Mesendoderm (in vitro differentiated cells): Measurements from ENCODE around the gene CDK5RAP2.

ENCODE experiments used
- DNase-seq: peaks from one replicate; pipeline ENCODE4 v3.0.0; 2013
- H2AK5ac ChIP-seq: 2 replicates; pipeline ENCODE4 v1.6.1; 2013; ENCODE audit warnings: low read length, inconsistent platforms
- H2BK120ac ChIP-seq: 2 replicates; pipeline ENCODE4 v1.6.1; 2013; ENCODE audit warnings: low read depth, mild to moderate bottlenecking, low read length, moderate library complexity, mixed read lengths
- H2BK15ac ChIP-seq: replicated peaks from 2 replicates; pipeline ENCODE4 v1.6.1; 2013; ENCODE audit warnings: low read depth, mild to moderate bottlenecking, moderate library complexity
- H2BK5ac ChIP-seq: 2 replicates; pipeline ENCODE4 v1.6.1; 2013; ENCODE audit warnings: low read length, inconsistent platforms
- H3K18ac ChIP-seq: 2 replicates; pipeline ENCODE4 v1.6.1; 2013; ENCODE audit warnings: mild to moderate bottlenecking, low read length, mixed read lengths
- H3K23ac ChIP-seq: one replicate; pipeline ENCODE4 v1.6.1; 2013; ENCODE audit warnings: low read length
- H3K27ac ChIP-seq: 2 replicates; pipeline ENCODE4 v1.5.1; 2013; ENCODE audit warnings: low read depth, mild to moderate bottlenecking, inconsistent platforms, low read length, moderate library complexity
- H3K27me3 ChIP-seq: 2 replicates; pipeline ENCODE4 v1.6.1; 2013; ENCODE audit warnings: low read length, control low read depth, mild to moderate bottlenecking, inconsistent platforms; ENCODE audit not compliant: insufficient read depth, poor library complexity
- H3K36me3 ChIP-seq: 2 replicates; pipeline ENCODE4 v1.6.1; 2013; ENCODE audit warnings: low read length, inconsistent platforms; ENCODE audit not compliant: control insufficient read depth, insufficient read depth
- H3K4ac ChIP-seq: one replicate; pipeline ENCODE4 v1.6.1; 2013; ENCODE audit warnings: low read depth, mild to moderate bottlenecking, low read length, moderate library complexity
- H3K4me1 ChIP-seq: 2 replicates; pipeline ENCODE4 v1.6.1; 2013; ENCODE audit warnings: low read depth, low read length, inconsistent platforms; ENCODE audit not compliant: control insufficient read depth
- H3K4me2 ChIP-seq: 2 replicates; pipeline ENCODE4 v1.6.1; 2013; ENCODE audit warnings: low read length
- H3K4me3 ChIP-seq: 2 replicates; pipeline ENCODE4 v1.5.1; 2013; ENCODE audit warnings: mild to moderate bottlenecking, low read length
- H3K56ac ChIP-seq: one replicate; pipeline ENCODE4 v1.6.1; 2013; ENCODE audit warnings: low read length
- H3K79me1 ChIP-seq: 2 replicates; pipeline ENCODE4 v1.6.1; 2013; ENCODE audit warnings: low read length, inconsistent platforms
- H3K79me2 ChIP-seq: 2 replicates; pipeline ENCODE4 v1.6.1; 2013; ENCODE audit warnings: mild to moderate bottlenecking, low read length; ENCODE audit not compliant: control insufficient read depth, insufficient read depth
- H3K9ac ChIP-seq: 2 replicates; pipeline ENCODE4 v1.6.1; 2013; ENCODE audit warnings: low read length, inconsistent platforms
- H4K5ac ChIP-seq: one replicate; pipeline ENCODE4 v1.6.1; 2013; ENCODE audit warnings: low read length
- H4K8ac ChIP-seq: one replicate; pipeline ENCODE4 v1.6.1; 2013; ENCODE audit warnings: low read depth, mild to moderate bottlenecking, control low read depth, low read length, moderate library complexity
- WGBS: extraction: QIAGEN DNeasy Blood & Tissue Kit; methylation state at CpG from one replicate; pipeline ENCODE4 v1.1.7; 2013; ENCODE audit warnings: low lambda C conversion rate, missing lambda C conversion rate; ENCODE audit not compliant: insufficient coverage; ENCODE audit errors: extremely low coverage; 5-methylcytosine and 5-hydroxymethylcytosine counted together

Gene CDK5RAP2

GRCh38 chr9:120397453-120397852, 182.5 kb downstream of the CDK5RAP2 start:
- no peak overlapping the region for H3K18ac ChIP-seq
- no peak overlapping the region for H2AK5ac ChIP-seq
- no peak overlapping the region for H3K9ac ChIP-seq
- H3K36me3 ChIP-seq = peaks cover 8% of the 10 kb centered on the region
- no peaks in the 10 kb centered on the region for H3K4me1 ChIP-seq
- H3K79me1 ChIP-seq = no peaks in the 10 kb centered on the region
- no peak overlapping the region for H3K27ac ChIP-seq
- no peak overlapping the region for H3K56ac ChIP-seq
- H2BK5ac ChIP-seq = no peak overlapping the region
- H4K5ac ChIP-seq = no peak overlapping the region
- no peak overlapping the region for H3K4me2 ChIP-seq
- WGBS = no CpG with 5 or more reads among the region's 1 CpG
- no peak overlapping the region for H2BK15ac ChIP-seq
- no peaks in the 10 kb centered on the region for H3K27me3 ChIP-seq
- no peak overlapping the region for H2BK120ac ChIP-seq
- H3K79me2 ChIP-seq = no peaks in the 10 kb centered on the region
- H4K8ac ChIP-seq = no peak overlapping the region
- DNase-seq = no peak
- no peak overlapping the region for H3K4me3 ChIP-seq
- no peak overlapping the region for H3K23ac ChIP-seq
- H3K4ac ChIP-seq = no peak overlapping the region

- Histone ChIP-seq H3K4me1 (no peaks in the 10 kb centered on the region), H3K4me3 (no peak overlapping the region), H4K8ac (no peak overlapping the region), H2AK5ac (no peak overlapping the region), H2BK15ac (no peak overlapping the region), H4K5ac (no peak overlapping the region), H3K27me3 (no peaks in the 10 kb centered on the region), H3K79me1 (no peaks in the 10 kb centered on the region), H2BK5ac (no peak overlapping the region), H3K18ac (no peak overlapping the region), H3K56ac (no peak overlapping the region), H2BK120ac (no peak overlapping the region), H3K23ac (no peak overlapping the region), H3K9ac (no peak overlapping the region), H3K36me3 (peaks cover 6% of the 10 kb centered on the region), H3K79me2 (no peaks in the 10 kb centered on the region), H3K4ac (no peak overlapping the region), H3K4me2 (no peak overlapping the region), H3K27ac (no peak overlapping the region)
- WGBS = no CpG with 5 or more reads among the region's 6 CpGs
- DNase-seq = no peak
Measured at GRCh38 chr9:120396931-120397330, 183.0 kb downstream of the CDK5RAP2 start.

GRCh38 chr9:120396418-120396817, 183.5 kb downstream of the CDK5RAP2 start:
- Histone ChIP-seq H3K4ac (no peak overlapping the region), H4K8ac (no peak overlapping the region), H3K4me3 (no peak overlapping the region), H3K4me1 (no peaks in the 10 kb centered on the region), H3K27ac (no peak overlapping the region), H3K18ac (no peak overlapping the region), H3K27me3 (no peaks in the 10 kb centered on the region), H3K9ac (no peak overlapping the region), H3K79me1 (no peaks in the 10 kb centered on the region), H3K36me3 (peaks cover 6% of the 10 kb centered on the region), H3K56ac (no peak overlapping the region), H3K23ac (no peak overlapping the region), H2BK120ac (no peak overlapping the region), H2AK5ac (no peak overlapping the region), H2BK5ac (no peak overlapping the region), H4K5ac (no peak overlapping the region), H2BK15ac (no peak overlapping the region), H3K4me2 (no peak overlapping the region), H3K79me2 (no peaks in the 10 kb centered on the region)
- no peak for DNase-seq
- WGBS = no CpG with 5 or more reads among the region's 3 CpGs

- no peak overlapping the region for H2AK5ac ChIP-seq
- peaks cover 2% of the 10 kb centered on the region for H3K36me3 ChIP-seq
- no peak overlapping the region for H3K9ac ChIP-seq
- H3K18ac ChIP-seq = no peak overlapping the region
- H4K8ac ChIP-seq = no peak overlapping the region
- no CpG with 5 or more reads among the region's 7 CpGs for WGBS
- no peak overlapping the region for H3K27ac ChIP-seq
- DNase-seq = no peak
- no peaks in the 10 kb centered on the region for H3K4me1 ChIP-seq
- no peak overlapping the region for H2BK120ac ChIP-seq
- H3K23ac ChIP-seq = no peak overlapping the region
- H3K4ac ChIP-seq = no peak overlapping the region
- no peak overlapping the region for H2BK5ac ChIP-seq
- H3K79me1 ChIP-seq = no peaks in the 10 kb centered on the region
- no peak overlapping the region for H2BK15ac ChIP-seq
- no peaks in the 10 kb centered on the region for H3K79me2 ChIP-seq
- no peak overlapping the region for H3K4me2 ChIP-seq
- no peak overlapping the region for H4K5ac ChIP-seq
- H3K56ac ChIP-seq = no peak overlapping the region
- H3K4me3 ChIP-seq = no peak overlapping the region
- no peaks in the 10 kb centered on the region for H3K27me3 ChIP-seq
Measured at GRCh38 chr9:120395376-120395775, 184.6 kb downstream of the CDK5RAP2 start.

- H2BK15ac ChIP-seq = no peak overlapping the region
Measured at GRCh38 chr9:120394058-120394669, 185.8 kb downstream of the CDK5RAP2 start.

More at GRCh38 chr9:120394058-120394669, 185.8 kb downstream of the CDK5RAP2 start:
- no peak overlapping the region for H3K9ac ChIP-seq
- DNase-seq = no peak
- no peak overlapping the region for H4K5ac ChIP-seq
- no peaks in the 10 kb centered on the region for H3K79me2 ChIP-seq
- no peak overlapping the region for H2BK5ac ChIP-seq
- H3K23ac ChIP-seq = no peak overlapping the region
- H2BK120ac ChIP-seq = no peak overlapping the region
- H3K27me3 ChIP-seq = no peaks in the 10 kb centered on the region
- H3K18ac ChIP-seq = no peak overlapping the region
- H3K4me3 ChIP-seq = no peak overlapping the region
- H3K79me1 ChIP-seq = no peaks in the 10 kb centered on the region
- no peak overlapping the region for H3K4me2 ChIP-seq
- peaks cover 3% of the 10 kb centered on the region for H3K36me3 ChIP-seq
- H4K8ac ChIP-seq = no peak overlapping the region
- H3K56ac ChIP-seq = no peak overlapping the region
- H3K4me1 ChIP-seq = no peaks in the 10 kb centered on the region
- no peak overlapping the region for H3K27ac ChIP-seq
- H2AK5ac ChIP-seq = no peak overlapping the region
- no CpG with 5 or more reads among the region's 13 CpGs for WGBS
- no peak overlapping the region for H3K4ac ChIP-seq
